HUES6 (cell line): ENCODE measurements around the gene PKD1.
A peak's percentile ranks its signal among the peaks of the same experiment; 100 is the strongest.

Experiments used
- H3K27ac ChIP-seq: 2 replicates; pipeline ENCODE4 v1.7.0; 2013; ENCODE audit warnings: low read depth, mild to moderate bottlenecking, low read length, inconsistent platforms
- H3K27me3 ChIP-seq: 2 replicates; pipeline ENCODE4 v1.6.1; 2013; ENCODE audit warnings: low read length; ENCODE audit not compliant: control insufficient read depth, insufficient read depth
- H3K36me3 ChIP-seq: 2 replicates; pipeline ENCODE4 v1.6.1; 2013; ENCODE audit warnings: low read length; ENCODE audit not compliant: control insufficient read depth, insufficient read depth
- H3K4me1 ChIP-seq: 2 replicates; pipeline ENCODE4 v1.6.1; 2013; ENCODE audit warnings: low read length; ENCODE audit not compliant: control insufficient read depth, insufficient read depth
- H3K4me3 ChIP-seq: 2 replicates; pipeline ENCODE4 v1.5.1; 2013; ENCODE audit warnings: low read depth, low read length
- H3K9ac ChIP-seq: one replicate; pipeline ENCODE4 v1.6.1; 2013; ENCODE audit warnings: mild to moderate bottlenecking, low read length
- H3K9me3 ChIP-seq: 2 replicates; pipeline ENCODE4 v1.6.1; 2013; ENCODE audit warnings: low read depth, low read length; ENCODE audit not compliant: control insufficient read depth, insufficient read depth

PKD1 gene

DNA sequence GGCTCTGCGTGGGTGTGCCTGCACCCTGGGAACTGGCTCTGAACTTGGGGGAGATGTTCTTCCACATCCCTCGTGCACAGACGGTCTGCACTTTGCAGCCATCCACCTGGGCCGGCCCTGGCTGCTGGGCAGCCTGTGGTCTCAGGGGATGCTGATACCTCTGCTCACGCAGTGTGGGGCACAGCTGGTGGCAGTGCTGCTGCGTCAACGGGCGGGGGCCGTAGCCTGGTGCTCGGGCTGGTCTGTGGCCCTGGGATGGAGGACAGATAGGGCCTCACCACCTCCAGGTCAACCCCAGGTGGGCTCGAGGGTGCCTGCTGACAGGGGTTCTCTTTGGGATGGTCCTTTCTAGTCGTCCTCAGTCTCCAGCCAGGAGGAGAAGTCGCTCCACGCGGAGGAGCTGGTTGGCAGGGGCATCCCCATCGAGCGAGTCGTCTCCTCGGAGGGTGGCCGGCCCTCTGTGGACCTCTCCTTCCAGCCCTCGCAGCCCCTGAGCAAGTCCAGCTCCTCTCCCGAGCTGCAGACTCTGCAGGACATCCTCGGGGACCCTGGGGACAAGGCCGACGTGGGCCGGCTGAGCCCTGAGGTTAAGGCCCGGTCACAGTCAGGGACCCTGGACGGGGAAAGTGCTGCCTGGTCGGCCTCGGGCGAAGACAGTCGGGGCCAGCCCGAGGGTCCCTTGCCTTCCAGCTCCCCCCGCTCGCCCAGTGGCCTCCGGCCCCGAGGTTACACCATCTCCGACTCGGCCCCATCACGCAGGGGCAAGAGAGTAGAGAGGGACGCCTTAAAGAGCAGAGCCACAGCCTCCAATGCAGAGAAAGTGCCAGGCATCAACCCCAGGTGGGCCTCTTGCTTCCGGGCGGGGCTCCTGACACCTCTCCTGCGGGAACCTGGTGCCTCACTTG lies 51.6 kb downstream of the PKD1 start:
- H3K27ac ChIP-seq: no peak overlapping the region
- no peaks in the 10 kb centered on the region for H3K9me3 ChIP-seq
- no peak overlapping the region for H3K9ac ChIP-seq
- peaks cover 85% of the 10 kb centered on the region for H3K36me3 ChIP-seq
- H3K4me1 ChIP-seq: no peaks in the 10 kb centered on the region
- no peak overlapping the region for H3K4me3 ChIP-seq
- H3K27me3 ChIP-seq: no peaks in the 10 kb centered on the region

DNA sequence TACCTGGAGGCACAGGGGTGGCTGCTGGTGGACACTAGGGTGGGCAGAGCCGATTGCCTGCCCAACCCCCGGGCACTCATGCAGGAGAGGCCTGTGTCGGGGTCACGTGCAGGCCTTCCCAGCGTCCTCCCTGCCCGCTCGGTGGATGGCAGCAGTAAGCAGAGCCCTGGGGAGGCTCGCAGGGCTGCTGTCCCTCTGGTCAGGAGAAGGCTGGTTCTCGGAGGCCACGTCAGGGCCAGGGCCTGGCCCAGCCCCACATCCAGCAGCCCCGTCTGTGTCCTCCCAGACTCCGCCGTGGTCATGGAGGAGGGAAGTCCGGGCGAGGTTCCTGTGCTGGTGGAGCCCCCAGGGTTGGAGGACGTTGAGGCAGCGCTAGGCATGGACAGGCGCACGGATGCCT lies 52.3 kb downstream of the PKD1 start:
- H3K27me3 ChIP-seq: no peaks in the 10 kb centered on the region
- no peak overlapping the region for H3K27ac ChIP-seq
- H3K4me3 ChIP-seq: no peak overlapping the region
- peaks cover 85% of the 10 kb centered on the region for H3K36me3 ChIP-seq
- no peak overlapping the region for H3K9ac ChIP-seq
- H3K9me3 ChIP-seq: no peaks in the 10 kb centered on the region
- H3K4me1 ChIP-seq: no peaks in the 10 kb centered on the region

DNA sequence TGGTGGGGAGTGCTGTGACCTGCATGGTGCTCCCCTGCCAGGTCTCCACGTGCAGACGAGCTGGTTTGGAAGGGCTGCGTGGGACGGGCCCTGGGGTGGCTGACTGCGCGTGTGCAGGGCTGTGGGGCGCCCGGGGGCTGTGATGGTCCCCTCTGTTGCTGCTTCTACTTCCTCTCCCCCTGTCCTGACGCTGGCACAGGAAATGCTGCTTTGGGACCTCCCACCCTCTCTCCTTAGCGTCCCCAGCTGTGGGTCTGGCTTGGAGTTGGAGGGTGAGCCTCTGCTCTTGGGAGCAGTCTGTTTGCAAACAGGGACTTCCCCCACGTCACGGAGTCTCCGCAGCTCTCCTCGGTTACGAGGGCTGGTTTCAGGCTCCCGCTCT lies 52.7 kb downstream of the PKD1 start:
- Histone ChIP-seq H3K27ac (no peak overlapping the region), H3K4me3 (no peak overlapping the region), H3K9ac (peak overlapping the region; percentile 24), H3K4me1 (no peaks in the 10 kb centered on the region), H3K36me3 (peaks cover 83% of the 10 kb centered on the region), H3K9me3 (no peaks in the 10 kb centered on the region), H3K27me3 (no peaks in the 10 kb centered on the region)

DNA sequence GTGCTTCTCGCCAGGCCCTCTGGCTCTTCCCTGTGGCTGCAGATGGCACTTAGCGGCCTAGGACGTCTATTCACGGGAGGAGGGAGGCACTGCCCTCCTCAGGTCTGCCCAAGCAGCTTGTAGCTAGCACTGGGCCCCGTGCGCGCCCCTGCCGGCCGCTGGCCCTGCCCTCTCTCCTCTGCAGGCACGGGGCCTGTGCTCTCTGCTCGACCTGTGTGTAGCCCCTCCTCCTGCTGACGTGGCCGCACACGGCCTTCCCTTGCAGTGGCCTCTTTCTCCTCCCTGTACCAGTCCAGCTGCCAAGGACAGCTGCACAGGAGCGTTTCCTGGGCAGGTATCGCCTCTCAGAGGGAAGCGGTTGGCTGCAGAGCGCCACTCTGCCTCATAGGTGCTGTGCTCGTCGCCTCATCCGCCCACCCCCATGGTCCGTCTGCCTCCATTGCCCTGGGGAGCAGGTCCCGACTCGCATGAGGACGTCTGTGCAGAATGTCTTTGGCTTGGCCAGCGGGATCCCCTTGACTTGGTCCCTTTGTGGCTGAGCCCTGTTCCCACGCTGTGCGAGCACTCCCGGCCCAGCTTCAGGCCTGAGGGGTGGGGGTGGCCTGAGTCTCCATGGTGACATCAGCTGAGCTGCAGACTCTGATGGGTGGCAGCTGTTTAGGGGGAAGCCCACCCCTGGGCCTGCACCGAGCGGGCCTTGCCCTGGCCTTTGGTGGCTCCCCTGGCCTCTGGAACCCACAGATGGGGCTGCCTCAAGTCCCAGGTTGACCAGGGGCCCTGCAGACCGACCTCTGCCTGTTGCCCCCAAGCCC lies 53.3 kb downstream of the PKD1 start:
- Histone ChIP-seq H3K9me3 (no peaks in the 10 kb centered on the region), H3K9ac (peak overlapping the region; percentile 24), H3K27ac (no peak overlapping the region), H3K27me3 (no peaks in the 10 kb centered on the region), H3K4me1 (no peaks in the 10 kb centered on the region), H3K36me3 (peaks cover 81% of the 10 kb centered on the region), H3K4me3 (no peak overlapping the region)

DNA sequence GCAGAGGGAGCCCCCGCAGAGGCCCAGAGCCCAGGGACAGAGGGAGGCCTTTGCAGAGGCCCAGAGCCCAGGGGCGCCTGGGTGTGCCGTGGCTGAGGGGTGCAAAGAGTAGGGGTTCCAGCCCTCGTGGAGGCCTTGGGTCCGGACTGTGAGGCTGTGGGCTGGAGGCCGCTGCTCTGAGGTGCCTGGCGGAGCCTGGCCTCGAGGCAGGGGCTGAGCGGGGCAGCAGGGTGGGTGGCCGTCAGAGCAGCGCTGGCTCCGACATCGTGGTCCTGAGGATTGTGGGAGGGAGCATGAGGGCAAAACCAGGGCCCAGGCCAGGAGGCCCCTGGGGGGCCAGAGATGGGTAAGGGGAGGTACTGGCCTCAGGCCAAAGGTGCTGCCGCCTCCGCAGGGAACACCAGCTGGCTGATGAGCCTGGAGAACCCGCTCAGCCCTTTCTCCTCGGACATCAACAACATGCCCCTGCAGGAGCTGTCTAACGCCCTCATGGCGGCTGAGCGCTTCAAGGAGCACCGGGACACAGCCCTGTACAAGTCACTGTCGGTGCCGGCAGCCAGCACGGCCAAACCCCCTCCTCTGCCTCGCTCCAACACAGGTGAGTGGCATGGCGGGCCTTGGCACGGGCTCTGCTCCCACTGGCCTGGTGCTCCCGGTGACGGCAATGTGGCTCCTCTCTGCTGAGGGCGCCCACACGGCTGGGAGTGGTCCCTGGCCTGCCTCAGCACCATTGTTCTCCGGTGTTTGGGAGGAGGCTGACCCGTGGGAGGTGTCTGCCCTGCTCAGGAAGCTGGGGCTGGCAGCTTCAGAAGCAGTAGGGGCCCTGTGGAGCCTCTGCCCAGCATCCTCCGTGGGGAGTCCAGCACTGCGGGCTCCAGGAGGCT lies 54.3 kb downstream of the PKD1 start:
- Histone ChIP-seq H3K4me3 (no peak overlapping the region), H3K9ac (no peak overlapping the region), H3K27me3 (no peaks in the 10 kb centered on the region), H3K4me1 (no peaks in the 10 kb centered on the region), H3K9me3 (no peaks in the 10 kb centered on the region), H3K36me3 (peaks cover 78% of the 10 kb centered on the region), H3K27ac (no peak overlapping the region)

DNA sequence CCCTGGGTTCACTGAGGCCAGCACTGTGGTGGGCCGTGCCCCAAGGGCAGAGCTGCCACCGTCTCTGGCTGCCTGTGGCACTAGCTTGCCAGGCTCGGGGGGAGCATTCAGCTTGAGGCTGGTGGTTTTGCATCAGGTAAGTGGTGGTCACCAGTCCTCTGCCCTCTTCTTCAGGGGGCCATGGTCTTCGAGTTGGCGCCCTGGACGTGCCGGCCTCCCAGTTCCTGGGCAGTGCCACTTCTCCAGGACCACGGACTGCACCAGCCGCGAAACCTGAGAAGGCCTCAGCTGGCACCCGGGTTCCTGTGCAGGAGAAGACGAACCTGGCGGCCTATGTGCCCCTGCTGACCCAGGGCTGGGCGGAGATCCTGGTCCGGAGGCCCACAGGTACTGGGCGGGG lies 55.7 kb downstream of the PKD1 start:
- Histone ChIP-seq H3K9ac (no peak overlapping the region), H3K9me3 (no peaks in the 10 kb centered on the region), H3K4me1 (no peaks in the 10 kb centered on the region), H3K27ac (no peak overlapping the region), H3K36me3 (peaks cover 78% of the 10 kb centered on the region), H3K27me3 (no peaks in the 10 kb centered on the region), H3K4me3 (no peak overlapping the region)

DNA sequence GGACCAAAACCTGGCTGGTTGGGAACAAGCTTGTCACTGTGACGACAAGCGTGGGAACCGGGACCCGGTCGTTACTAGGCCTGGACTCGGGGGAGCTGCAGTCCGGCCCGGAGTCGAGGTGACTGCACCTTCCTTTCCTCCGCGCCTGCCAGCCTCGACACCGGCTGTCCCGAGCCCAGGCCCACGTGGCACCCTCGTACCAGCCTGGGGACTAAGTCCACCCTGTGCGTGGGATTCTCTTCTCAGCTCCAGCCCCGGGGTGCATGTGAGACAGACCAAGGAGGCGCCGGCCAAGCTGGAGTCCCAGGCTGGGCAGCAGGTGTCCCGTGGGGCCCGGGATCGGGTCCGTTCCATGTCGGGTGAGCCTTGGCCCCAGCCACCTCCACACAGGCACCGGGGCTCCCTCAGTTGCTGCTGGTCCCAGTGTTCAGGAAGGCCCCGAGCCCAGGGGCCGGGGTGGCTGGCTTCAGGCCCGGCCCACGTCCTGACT lies 56.3 kb downstream of the PKD1 start:
- Histone ChIP-seq H3K9ac (no peak overlapping the region), H3K4me3 (no peak overlapping the region), H3K27ac (peak overlapping the region; percentile 53; the same call in 1 of the 2 replicates), H3K4me1 (no peaks in the 10 kb centered on the region), H3K36me3 (peaks cover 76% of the 10 kb centered on the region), H3K27me3 (no peaks in the 10 kb centered on the region), H3K9me3 (no peaks in the 10 kb centered on the region)

DNA sequence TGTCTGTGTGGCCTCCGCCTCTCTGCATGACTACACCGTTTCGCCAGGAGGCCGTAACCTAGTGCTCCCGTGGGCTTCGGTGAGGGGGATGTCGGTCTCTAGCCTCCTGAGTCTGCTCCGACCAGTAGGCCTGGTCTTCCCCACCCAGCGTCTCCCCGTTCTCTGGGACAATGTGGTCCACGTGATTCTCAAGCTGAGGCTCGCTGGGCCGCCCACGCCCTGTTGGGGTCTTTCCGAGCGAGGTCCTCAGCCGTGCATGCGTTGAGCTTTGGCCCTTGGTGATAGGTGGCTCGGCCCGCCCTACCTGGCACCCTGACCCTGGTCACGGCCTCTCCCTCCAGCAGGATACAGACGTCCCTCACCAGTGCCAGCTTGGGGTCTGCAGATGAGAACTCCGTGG lies 57.0 kb downstream of the PKD1 start:
- no peaks in the 10 kb centered on the region for H3K4me1 ChIP-seq
- H3K9ac ChIP-seq: no peak overlapping the region
- H3K27ac ChIP-seq: peak overlapping the region; percentile 53; the same call in 1 of the 2 replicates
- no peaks in the 10 kb centered on the region for H3K27me3 ChIP-seq
- no peak overlapping the region for H3K4me3 ChIP-seq
- peaks cover 76% of the 10 kb centered on the region for H3K36me3 ChIP-seq
- H3K9me3 ChIP-seq: no peaks in the 10 kb centered on the region

DNA sequence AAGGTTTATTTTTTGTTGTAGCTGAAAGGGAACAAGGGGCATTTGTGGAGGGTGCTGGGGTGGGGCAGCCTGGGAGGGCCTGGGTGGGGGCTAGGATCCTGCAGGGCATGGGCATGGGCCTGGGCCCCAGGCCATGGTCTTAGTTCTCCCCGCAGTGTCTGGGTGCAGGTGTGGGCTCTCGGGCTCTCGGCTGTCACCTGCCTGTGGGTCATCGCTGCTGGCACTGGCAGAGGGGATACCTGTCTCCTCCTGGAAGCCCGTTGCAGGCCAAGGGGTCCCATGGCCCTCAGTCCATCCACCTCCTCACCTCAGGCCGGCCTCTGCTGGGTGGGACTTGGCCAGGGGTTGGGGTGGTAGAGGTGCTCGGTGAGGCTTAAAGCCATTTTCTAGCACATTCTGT lies 57.6 kb downstream of the PKD1 start:
- Histone ChIP-seq H3K9me3 (no peaks in the 10 kb centered on the region), H3K4me1 (no peaks in the 10 kb centered on the region), H3K36me3 (peaks cover 76% of the 10 kb centered on the region), H3K27ac (no peak overlapping the region), H3K4me3 (no peak overlapping the region), H3K27me3 (no peaks in the 10 kb centered on the region), H3K9ac (no peak overlapping the region)

DNA sequence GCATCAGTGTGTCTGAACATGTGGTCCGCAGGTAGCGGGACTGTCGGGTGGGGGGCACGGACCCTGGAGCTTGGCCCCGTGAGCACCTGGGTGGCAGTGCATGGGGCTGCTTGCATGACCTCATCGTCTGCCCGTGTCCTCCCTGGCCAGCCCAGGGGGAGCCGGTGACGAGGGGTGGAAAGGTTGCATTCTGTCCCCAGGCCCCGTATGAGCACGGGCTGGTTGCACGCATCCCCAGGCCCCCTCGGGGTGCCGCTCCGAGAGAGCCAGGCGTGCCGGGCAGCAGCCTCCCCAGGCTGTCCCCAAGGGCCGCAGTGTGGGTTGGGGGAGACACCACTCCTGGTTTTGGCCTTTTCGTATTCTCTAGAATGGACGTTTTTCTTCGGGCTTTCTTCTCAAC lies 58.0 kb downstream of the PKD1 start:
- Histone ChIP-seq H3K9ac (no peak overlapping the region), H3K4me3 (no peak overlapping the region), H3K27ac (no peak overlapping the region), H3K27me3 (no peaks in the 10 kb centered on the region), H3K9me3 (no peaks in the 10 kb centered on the region), H3K36me3 (peaks cover 76% of the 10 kb centered on the region), H3K4me1 (no peaks in the 10 kb centered on the region)
